Measurements from ENCODE around the gene GFRA1. TPM values are rescaled to one million over a fixed set of nuclear protein-coding genes. Genes with fewer than 3 reads are reported as not detected.
A peak's percentile ranks its signal among the peaks of the same experiment; 100 is the strongest.

The GFRA1 gene
- total and polyA plus RNA-seq, 2 of the 4 experiments (the other 2 are of a cell fraction) = 9.1 to 9.3 TPM

DNA sequence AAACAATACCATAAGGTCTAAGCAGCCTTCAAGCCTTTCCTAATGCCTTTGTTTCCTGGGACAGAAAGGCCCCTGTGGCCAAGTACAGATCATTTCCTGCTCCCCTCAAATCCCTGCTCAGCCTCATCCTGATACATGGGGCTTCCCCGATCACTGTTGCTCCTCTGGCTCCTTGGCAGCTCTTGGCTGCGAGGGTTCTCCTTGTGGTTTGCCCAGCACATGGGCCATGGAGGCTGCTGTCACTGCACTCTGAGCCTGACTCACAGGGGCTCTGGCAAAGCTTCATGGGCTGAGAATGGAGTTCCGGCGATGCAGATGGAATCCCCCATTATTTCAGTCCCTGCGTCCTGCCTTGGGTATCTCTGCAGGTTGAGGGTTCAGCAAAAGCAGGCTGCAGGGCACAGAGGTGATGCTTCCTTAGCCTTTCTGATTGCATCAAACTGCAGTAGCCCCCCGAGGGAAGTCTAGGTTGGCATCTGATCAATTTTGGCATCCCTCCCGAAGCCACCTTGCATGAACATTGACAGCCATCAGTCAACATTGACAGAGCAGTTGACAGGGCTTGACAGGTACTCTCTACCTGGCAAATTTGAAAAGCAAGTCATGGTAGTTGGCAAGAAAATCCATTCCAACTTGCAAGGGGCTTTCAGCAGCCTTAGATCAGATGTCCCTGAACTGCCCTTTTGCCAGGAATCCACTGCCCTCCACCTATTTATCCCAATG is 168.6 kb downstream of the GFRA1 start:
- no peaks in the 10 kb centered on the region for H3K9me1 ChIP-seq (ENCODE audit: insufficient read depth, low read length)
- H3K36me3 ChIP-seq (ENCODE audit: control insufficient read depth, insufficient read depth, low read length) = no peaks in the 10 kb centered on the region
- ChIA-PET POLR2A (ENCODE audit: unreplicated experiment) (no interaction called here), CTCF (no interaction called here)
- 0 out of 2 replicates have a peak, but pooled peaks cover 2% of the 10 kb centered on the region for H3K9me3 ChIP-seq (ENCODE audit: control insufficient read depth, insufficient read depth, low read length)
- H2BK120ac ChIP-seq (ENCODE audit: low read depth, low read length) = no peak overlapping the region
- BruUV-seq (replicated peaks) = no TSS peak
- H3K79me1 ChIP-seq (ENCODE audit: low read depth in 1 of 2, low read length in 2 of 2) = no peaks in the 10 kb centered on the region
- ATAC-seq (ENCODE audit: low read depth) (no peak), DNase-seq (no peak)
- no peak overlapping the region for H3K14ac ChIP-seq (replicated peaks; ENCODE audit: low read depth, low read length)
- no peak overlapping the region for H3K4ac ChIP-seq (ENCODE audit: low read depth, low read length)
- TF ChIP-seq SMC3 (IDR thresholded peaks at IDR 0.05; ENCODE audit: low read depth, low read length) (no peak), RCOR1 (IDR thresholded peaks at IDR 0.05; ENCODE audit: insufficient replicate concordance, low read length) (no peak), RFX5 (IDR thresholded peaks at IDR 0.05; ENCODE audit: low read depth, low read length) (no peak), BHLHE40 (IDR thresholded peaks at IDR 0.05; ENCODE audit: low read depth, low read length) (no peak), USF2 (IDR thresholded peaks at IDR 0.05; ENCODE audit: low read depth, low read length) (no peak), CHD1 (IDR thresholded peaks at IDR 0.05; ENCODE audit: low read depth, low read length) (no peak), MAZ (IDR thresholded peaks at IDR 0.05; ENCODE audit: borderline replicate concordance, low read depth, low read length) (no peak), NFE2L2 (IDR thresholded peaks at IDR 0.05; ENCODE audit: low read depth, low read length) (no peak), CEBPB (IDR thresholded peaks at IDR 0.05; ENCODE audit: low read depth, low read length) (no peak)
- no peak overlapping the region for H4K8ac ChIP-seq (ENCODE audit: low read depth in 2 of 2, low read length in 2 of 2)
- H3K23ac ChIP-seq (ENCODE audit: low read depth, low read length) = no peak overlapping the region
- H3K27me3 ChIP-seq (ENCODE audit: control insufficient read depth, insufficient read depth, low read length) = no peaks in the 10 kb centered on the region
- no peak overlapping the region for H3K4me2 ChIP-seq (ENCODE audit: low read depth, low read length)
- no peak overlapping the region for H2AK5ac ChIP-seq (ENCODE audit: low read depth, low read length)
- 68% methylated on average over 4 of the region's 7 CpGs; no CpG with 5 or more reads in 1 of the 2 experiments for WGBS, 2 experiments (ENCODE audit: extremely low coverage in 2 of 2, insufficient read length in 1 of 2)
- H4K20me1 ChIP-seq (ENCODE audit: insufficient read depth, low read length) = no peaks in the 10 kb centered on the region
- no peak overlapping the region for H2AK9ac ChIP-seq (replicated peaks; ENCODE audit: low read depth, low read length, poor library complexity)
- no peak overlapping the region for H3K18ac ChIP-seq (ENCODE audit: low read depth, low read length)
- H3K4me1 ChIP-seq (ENCODE audit: control insufficient read depth, insufficient read depth, low read length) = no peaks in the 10 kb centered on the region
- H3K56ac ChIP-seq (ENCODE audit: extremely low read depth, insufficient read depth, low read length) = no peak overlapping the region
- dilution Hi-C loops (cut with HindIII; ENCODE audit: low sequenced_read_pairs, unreplicated experiment) (no loop called here), intact Hi-C loops (cut with micrococcal nuclease) (no loop called here), in situ Hi-C loops (cut with MboI; ENCODE audit: low sequenced_read_pairs) (no loop called here)
- no peak overlapping the region for H3K27ac ChIP-seq (ENCODE audit: insufficient read depth, low read length)
- H3K4me3 ChIP-seq (ENCODE audit: insufficient read depth, low read depth, low read length) = no peak overlapping the region
- no peak overlapping the region for H2BK5ac ChIP-seq (ENCODE audit: low read depth, low read length, poor library complexity, severe bottlenecking)
- H2AFZ ChIP-seq (replicated peaks; ENCODE audit: low read length, poor library complexity) = peak overlapping the region; percentile 23
- no peak overlapping the region for H2BK20ac ChIP-seq (ENCODE audit: low read depth, low read length)
- H3K9ac ChIP-seq (ENCODE audit: low read depth, low read length) = no peak overlapping the region
- H4K5ac ChIP-seq (ENCODE audit: low read depth, low read length) = no peak overlapping the region
- H2BK15ac ChIP-seq (ENCODE audit: low read depth, low read length) = no peak overlapping the region
- H4K91ac ChIP-seq (ENCODE audit: insufficient read depth, low read depth, low read length) = no peak overlapping the region
